Measurements from ENCODE around the gene OR2K2.
"Not testable (repeated sequence)": the region's sequence is repeated elsewhere in the genome, so short reads cannot be mapped to it uniquely, and the experiment has no call there.

- TF ChIP-seq CTCF (conservative IDR thresholded peaks at IDR 0.05; ENCODE audit: low read depth in 2 of 2); EZH2 (IDR thresholded peaks at IDR 0.05; ENCODE audit: low read depth, unreplicated experiment); REST (IDR thresholded peaks at IDR 0.05; ENCODE audit: unreplicated experiment); POLR2AphosphoS5 (IDR thresholded peaks at IDR 0.05; ENCODE audit: low read depth); ZNF114 (CRISPR knock-in tag; IDR thresholded peaks at IDR 0.05); ZNF331 (CRISPR knock-in tag; IDR thresholded peaks at IDR 0.05; ENCODE audit: low read depth); EZH2phosphoT487 (IDR thresholded peaks at IDR 0.05; ENCODE audit: unreplicated experiment); CREB1 (CRISPR knock-in tag; IDR thresholded peaks at IDR 0.05; ENCODE audit: low read depth): not testable (repeated sequence)
Measured at GRCh38 chr9:111299599-111299966, 30.4 kb downstream of the OR2K2 start.

Measured in GM23338 (cell line).